Measurements from ENCODE around the gene SLC35E2B. TPM values are rescaled to one million over a fixed set of nuclear protein-coding genes. Genes with fewer than 3 reads are reported as not detected.
"Not testable (repeated sequence)": the region's sequence is repeated elsewhere in the genome, so short reads cannot be mapped to it uniquely, and the experiment has no call there.

Gene SLC35E2B
- polyA plus RNA-seq (2013, experiment 1 of 2): 49.5 TPM
- polyA plus RNA-seq (2013, experiment 2 of 2): 40.4 TPM

GRCh38 chr1:1692714-1693647, at the start of gene SLC35E2B:
TSS of gene SLC35E2B (minus strand) at chr1:1692795. CDS start at chr1:1676699, 16,096 bp downstream.
- Histone ChIP-seq H3K4me3 (ENCODE audit: extremely low read depth, insufficient read depth, low read length, poor library complexity, severe bottlenecking) (peak within 1 kb of the TSS; percentile 50), H3K27ac (ENCODE audit: low read depth, low read length, severe bottlenecking) (peak within 1 kb of the TSS; percentile 99), H3K36me3 (ENCODE audit: control insufficient read depth, insufficient read depth, low read length) (peaks cover 12% of the 10 kb centered on the region)
- WGBS, 2 experiments (ENCODE audit: insufficient coverage in 2 of 2): 0% methylated on average over 12 of the region's 98 CpGs
- not testable (repeated sequence) for H3K9me3 ChIP-seq (ENCODE audit: control insufficient read depth, low read length); H3K4me1 ChIP-seq (ENCODE audit: control insufficient read depth, insufficient read depth, low read length, poor library complexity, severe bottlenecking)

DNA sequence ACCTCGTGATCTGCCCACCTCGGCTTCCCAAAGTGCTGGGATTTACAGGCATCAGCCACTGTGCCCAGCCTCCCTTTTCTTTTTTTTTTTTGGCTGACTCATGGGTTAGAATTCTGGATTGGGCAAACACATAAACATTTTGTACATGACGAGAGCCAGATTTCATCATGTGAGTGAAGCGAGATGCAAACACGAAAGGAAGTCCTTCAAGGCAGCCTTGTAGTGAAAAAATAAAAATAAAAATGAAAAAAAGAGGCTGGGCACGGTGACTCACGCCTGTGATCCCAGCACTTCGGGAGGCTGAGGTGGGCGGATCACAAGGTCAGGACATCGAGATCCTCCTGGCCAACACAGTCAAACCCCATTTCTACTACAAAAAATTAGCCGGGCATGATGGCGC, 48.4 kb upstream of the SLC35E2B start:
- H3K36me3 ChIP-seq (ENCODE audit: control insufficient read depth, insufficient read depth, low read length): peaks cover 12% of the 10 kb centered on the region
- H3K4me1 ChIP-seq (ENCODE audit: control insufficient read depth, insufficient read depth, low read length, poor library complexity, severe bottlenecking); H3K9me3 ChIP-seq (ENCODE audit: control insufficient read depth, low read length); H3K27ac ChIP-seq (ENCODE audit: low read depth, low read length, severe bottlenecking); H3K4me3 ChIP-seq (ENCODE audit: extremely low read depth, insufficient read depth, low read length, poor library complexity, severe bottlenecking): not testable (repeated sequence)
- WGBS, 2 experiments (ENCODE audit: insufficient coverage in 2 of 2): 78 to 98% methylated on average over 2 to 5 of the region's 12 CpGs

DNA sequence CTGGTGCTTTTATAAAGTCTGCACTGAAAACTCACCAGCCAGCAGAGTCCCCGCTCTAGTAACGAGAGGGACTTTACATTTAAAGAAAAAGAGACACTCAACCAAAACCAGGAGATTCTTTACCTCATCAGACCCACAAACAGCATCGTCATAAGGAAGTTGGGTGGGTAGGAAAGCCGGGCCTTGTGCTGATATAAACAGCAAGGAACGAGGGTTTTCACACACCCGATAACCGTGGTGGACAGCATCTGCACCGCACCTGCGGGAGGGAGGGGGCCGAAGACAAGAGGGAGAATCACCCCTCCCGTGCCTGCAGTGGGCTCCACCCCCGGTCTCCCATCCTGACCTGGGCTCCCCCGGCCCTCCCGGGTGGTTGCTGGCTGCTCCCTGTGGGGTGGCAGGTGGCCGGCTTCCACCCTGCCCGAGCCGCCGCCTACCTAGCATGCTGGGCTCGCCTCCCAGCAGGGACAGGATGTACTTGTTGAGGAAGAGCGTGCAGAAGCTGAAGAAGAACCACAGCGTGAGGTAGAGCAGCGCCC, 46.3 kb upstream of the SLC35E2B start:
- H3K4me1 ChIP-seq (ENCODE audit: control insufficient read depth, insufficient read depth, low read length, poor library complexity, severe bottlenecking); H3K4me3 ChIP-seq (ENCODE audit: extremely low read depth, insufficient read depth, low read length, poor library complexity, severe bottlenecking); H3K27ac ChIP-seq (ENCODE audit: low read depth, low read length, severe bottlenecking); H3K9me3 ChIP-seq (ENCODE audit: control insufficient read depth, low read length): not testable (repeated sequence)
- peaks cover 23% of the 10 kb centered on the region for H3K36me3 ChIP-seq (ENCODE audit: control insufficient read depth, insufficient read depth, low read length)
- WGBS, 2 experiments (ENCODE audit: insufficient coverage in 2 of 2): no CpG with 5 or more reads among the region's 22 CpGs

GRCh38 chr1:1737675-1738590, 45.3 kb upstream of the SLC35E2B start:
- peaks cover 28% of the 10 kb centered on the region for H3K36me3 ChIP-seq (ENCODE audit: control insufficient read depth, insufficient read depth, low read length)
- 94% methylated on average over 8 to 9 of the region's 44 CpGs for WGBS, 2 experiments (ENCODE audit: insufficient coverage in 2 of 2)
- not testable (repeated sequence) for H3K4me3 ChIP-seq (ENCODE audit: extremely low read depth, insufficient read depth, low read length, poor library complexity, severe bottlenecking); H3K4me1 ChIP-seq (ENCODE audit: control insufficient read depth, insufficient read depth, low read length, poor library complexity, severe bottlenecking); H3K9me3 ChIP-seq (ENCODE audit: control insufficient read depth, low read length); H3K27ac ChIP-seq (ENCODE audit: low read depth, low read length, severe bottlenecking)

GRCh38 chr1:1732381-1732780, 39.8 kb upstream of the SLC35E2B start:
- H3K9me3 ChIP-seq (ENCODE audit: control insufficient read depth, low read length): no peaks in the 10 kb centered on the region
- H3K36me3 ChIP-seq (ENCODE audit: control insufficient read depth, insufficient read depth, low read length): peaks cover 49% of the 10 kb centered on the region
- H3K4me3 ChIP-seq (ENCODE audit: extremely low read depth, insufficient read depth, low read length, poor library complexity, severe bottlenecking): no peak overlapping the region
- H3K27ac ChIP-seq (ENCODE audit: low read depth, low read length, severe bottlenecking): no peak overlapping the region
- WGBS, 2 experiments (ENCODE audit: insufficient coverage in 2 of 2): 94 to 95% methylated on average over 15 of the region's 17 CpGs
- H3K4me1 ChIP-seq (ENCODE audit: control insufficient read depth, insufficient read depth, low read length, poor library complexity, severe bottlenecking): no peaks in the 10 kb centered on the region

DNA sequence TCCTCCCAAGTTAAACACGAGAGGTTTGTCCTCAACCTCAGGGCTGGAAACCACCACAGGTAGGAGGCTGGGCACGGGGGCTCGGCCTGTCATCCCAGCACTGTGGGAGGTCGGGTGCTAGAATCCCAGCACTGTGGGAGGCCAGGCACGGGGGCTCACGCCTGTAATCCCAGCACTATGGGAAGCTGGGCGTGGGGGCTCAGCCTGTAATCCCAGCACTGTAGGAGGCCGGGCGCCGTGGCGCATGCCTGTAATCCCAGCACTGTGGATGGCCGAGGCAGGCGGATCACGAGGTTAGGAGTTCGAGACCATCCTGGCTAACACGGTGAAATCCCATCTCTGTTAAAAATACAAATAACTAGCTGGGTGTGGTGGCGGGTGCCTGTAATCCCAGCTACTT, 38.3 kb upstream of the SLC35E2B start:
- H3K36me3 ChIP-seq (ENCODE audit: control insufficient read depth, insufficient read depth, low read length): peaks cover 48% of the 10 kb centered on the region
- 94 to 97% methylated on average over 14 to 15 of the region's 17 CpGs for WGBS, 2 experiments (ENCODE audit: insufficient coverage in 2 of 2)

GRCh38 chr1:1730230-1730629, 37.6 kb upstream of the SLC35E2B start:
- H3K9me3 ChIP-seq (ENCODE audit: control insufficient read depth, low read length); H3K27ac ChIP-seq (ENCODE audit: low read depth, low read length, severe bottlenecking); H3K4me3 ChIP-seq (ENCODE audit: extremely low read depth, insufficient read depth, low read length, poor library complexity, severe bottlenecking); H3K4me1 ChIP-seq (ENCODE audit: control insufficient read depth, insufficient read depth, low read length, poor library complexity, severe bottlenecking): not testable (repeated sequence)
- no CpG with 5 or more reads among the region's 13 CpGs for WGBS, 2 experiments (ENCODE audit: insufficient coverage in 2 of 2)
- peaks cover 47% of the 10 kb centered on the region for H3K36me3 ChIP-seq (ENCODE audit: control insufficient read depth, insufficient read depth, low read length)

More for the DNA sequence above, 38.3 kb upstream of the SLC35E2B start:
- no peaks in the 10 kb centered on the region for H3K9me3 ChIP-seq (ENCODE audit: control insufficient read depth, low read length)
- H3K27ac ChIP-seq (ENCODE audit: low read depth, low read length, severe bottlenecking): no peak overlapping the region
- no peaks in the 10 kb centered on the region for H3K4me1 ChIP-seq (ENCODE audit: control insufficient read depth, insufficient read depth, low read length, poor library complexity, severe bottlenecking)
- H3K4me3 ChIP-seq (ENCODE audit: extremely low read depth, insufficient read depth, low read length, poor library complexity, severe bottlenecking): no peak overlapping the region

DNA sequence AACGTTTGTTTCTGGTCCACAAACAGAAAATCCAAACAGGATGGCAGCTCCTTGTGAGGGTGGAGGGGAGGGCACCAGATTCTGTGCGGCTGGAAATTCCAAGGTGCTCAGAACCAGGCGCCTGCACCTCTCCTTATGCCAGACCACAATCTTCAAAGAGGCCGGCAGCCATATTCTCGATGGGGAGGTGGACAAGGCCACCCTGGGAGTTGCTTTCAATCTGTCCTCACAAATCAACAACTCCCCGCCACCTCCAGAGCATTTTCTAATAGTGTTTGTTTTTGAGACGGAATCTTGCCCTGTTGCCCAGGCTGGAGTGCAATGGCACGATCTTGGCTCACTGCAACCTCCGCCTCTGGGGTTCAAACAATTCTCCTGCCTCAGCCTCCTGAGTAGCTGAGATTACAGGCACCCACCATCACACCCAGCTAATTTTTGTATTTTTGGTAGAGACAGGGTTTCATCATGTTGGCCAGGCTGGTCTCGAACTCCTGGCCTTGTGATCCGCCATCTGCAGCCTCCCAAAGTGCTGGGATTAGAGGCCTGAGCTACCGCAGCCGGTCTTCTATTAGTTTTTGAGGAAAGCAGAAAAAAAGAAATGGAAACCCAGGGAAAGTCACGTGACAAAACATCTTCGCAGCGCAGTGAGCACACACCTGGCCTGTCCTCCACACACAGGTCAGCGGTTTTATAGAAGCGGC, 36.7 kb upstream of the SLC35E2B start:
- not testable (repeated sequence) for H3K4me3 ChIP-seq (ENCODE audit: extremely low read depth, insufficient read depth, low read length, poor library complexity, severe bottlenecking); H3K4me1 ChIP-seq (ENCODE audit: control insufficient read depth, insufficient read depth, low read length, poor library complexity, severe bottlenecking); H3K27ac ChIP-seq (ENCODE audit: low read depth, low read length, severe bottlenecking); H3K9me3 ChIP-seq (ENCODE audit: control insufficient read depth, low read length)
- WGBS, 2 experiments (ENCODE audit: insufficient coverage in 2 of 2): 91 to 93% methylated on average over 7 of the region's 18 CpGs
- H3K36me3 ChIP-seq (ENCODE audit: control insufficient read depth, insufficient read depth, low read length): peaks cover 40% of the 10 kb centered on the region

DNA sequence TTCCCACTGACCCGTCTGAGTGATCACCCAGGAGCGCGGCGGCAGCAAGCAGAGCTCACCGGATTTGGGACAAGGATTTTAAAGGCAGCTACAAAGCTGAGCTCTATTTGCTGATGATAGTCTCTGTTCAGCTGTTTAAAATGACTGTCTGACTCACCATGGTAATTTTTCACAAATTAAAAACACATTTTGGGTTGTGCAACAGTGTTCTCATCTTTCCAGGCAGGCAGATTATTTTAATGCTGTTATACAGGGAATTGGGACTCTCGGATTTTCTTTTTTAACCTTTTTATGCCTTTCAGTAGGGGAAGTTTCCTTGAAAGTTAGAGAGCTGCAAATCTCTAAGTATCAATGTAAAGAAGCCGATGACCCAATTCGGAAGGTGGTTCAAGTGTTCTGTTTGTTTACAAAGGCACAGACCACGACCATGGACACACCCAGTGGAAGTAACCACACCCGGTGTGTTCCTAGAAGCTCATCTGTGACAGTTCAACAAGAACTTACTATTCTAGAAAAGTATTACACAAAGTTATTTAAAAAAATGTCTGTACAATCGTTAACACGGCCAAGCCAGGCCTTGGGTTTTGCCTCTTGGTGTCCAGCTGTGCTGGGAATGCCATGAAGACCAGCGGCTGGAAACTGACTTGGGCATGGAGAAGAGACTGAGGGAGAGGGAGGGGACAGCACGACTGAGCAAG, 35.9 kb upstream of the SLC35E2B start:
- peaks cover 34% of the 10 kb centered on the region for H3K36me3 ChIP-seq (ENCODE audit: control insufficient read depth, insufficient read depth, low read length)
- H3K4me3 ChIP-seq (ENCODE audit: extremely low read depth, insufficient read depth, low read length, poor library complexity, severe bottlenecking); H3K27ac ChIP-seq (ENCODE audit: low read depth, low read length, severe bottlenecking); H3K4me1 ChIP-seq (ENCODE audit: control insufficient read depth, insufficient read depth, low read length, poor library complexity, severe bottlenecking); H3K9me3 ChIP-seq (ENCODE audit: control insufficient read depth, low read length): not testable (repeated sequence)
- WGBS, 2 experiments (ENCODE audit: insufficient coverage in 2 of 2): 87 to 94% methylated on average over 5 to 7 of the region's 14 CpGs
